ENCODE measurements around the gene IRF3. TPM values are rescaled to one million over a fixed set of nuclear protein-coding genes. Genes with fewer than 3 reads are reported as not detected.

The IRF3 gene
- total RNA-seq, 6 experiments from 2014 or later = 29.6 to 41.8 (median 35.3) TPM

- H3K36me3 ChIP-seq = peaks cover 0 to 42% (median 9%) of the 10 kb centered on the region in 4 donors
- ATAC-seq (no peak), DNase-seq (no peak)
- 93% methylated on average over 6 of the region's 18 CpGs for WGBS (ENCODE audit: insufficient coverage, low coverage, low lambda C conversion rate, missing lambda C conversion rate)
- H3K27me3 ChIP-seq = no peaks in the 10 kb centered on the region
- TF ChIP-seq CTCF (IDR thresholded peaks at IDR 0.05) = no peak
- TF ChIP-seq POLR2A (IDR thresholded peaks at IDR 0.05) = no peak
- H3K4me1 ChIP-seq = peaks cover 0 to 10% (median 0%) of the 10 kb centered on the region in 4 donors
- no peak overlapping the region for H3K4me3 ChIP-seq
- intact Hi-C loops (cut with DNase I) = loop anchor here in 1 of 2 donors (10.0 kb wide), 1 partner anchor 109 kb away; no protein-coding TSS in a partner anchor
- H3K9me3 ChIP-seq = no peaks in the 10 kb centered on the region
- no peak overlapping the region for H3K27ac ChIP-seq
Measured at GRCh38 chr19:49683814-49684250, 18.2 kb upstream of the IRF3 start.

DNA sequence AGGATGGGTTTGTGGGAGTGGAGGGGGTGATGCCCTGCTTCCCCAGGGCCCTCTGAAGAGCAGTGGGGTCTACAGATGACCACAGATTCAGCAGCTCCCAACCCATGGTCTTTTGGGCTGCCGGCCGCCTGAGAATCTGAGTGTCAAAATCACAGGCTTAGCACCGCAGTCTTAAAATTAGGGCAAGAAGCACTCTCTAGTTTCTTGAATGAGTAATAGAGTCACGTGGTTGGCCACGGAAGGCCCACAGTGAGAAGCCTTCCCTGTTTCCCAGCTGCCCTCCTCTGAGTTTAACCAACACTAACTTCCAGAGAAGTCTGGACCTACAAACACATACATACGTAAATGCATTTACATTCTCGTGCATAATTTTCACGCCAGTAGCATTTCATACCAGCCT, 16.6 kb upstream of the IRF3 start:
- Histone ChIP-seq H3K36me3 (peaks cover 0 to 42% (median 9%) of the 10 kb centered on the region in 4 donors), H3K27ac (no peak overlapping the region), H3K9me3 (no peaks in the 10 kb centered on the region), H3K4me1 (peaks cover 0 to 10% (median 4%) of the 10 kb centered on the region in 4 donors), H3K4me3 (no peak overlapping the region), H3K27me3 (no peaks in the 10 kb centered on the region)
- DNase-seq = no peak
- no peak for TF ChIP-seq POLR2A (IDR thresholded peaks at IDR 0.05)
- no peak for TF ChIP-seq CTCF (IDR thresholded peaks at IDR 0.05)
- no peak for ATAC-seq
- WGBS (ENCODE audit: insufficient coverage, low coverage, low lambda C conversion rate, missing lambda C conversion rate) = 94% methylated on average over 3 of the region's 8 CpGs
- intact Hi-C loops (cut with DNase I) = loop anchor here in 1 of 2 donors (10.0 kb wide), 1 partner anchor 107 kb away; no protein-coding TSS in a partner anchor

- Histone ChIP-seq H3K36me3 (peaks cover 0 to 42% (median 9%) of the 10 kb centered on the region in 4 donors), H3K9me3 (no peaks in the 10 kb centered on the region), H3K27ac (no peak overlapping the region), H3K4me3 (no peak overlapping the region), H3K4me1 (peaks cover 0 to 10% (median 4%) of the 10 kb centered on the region in 4 donors), H3K27me3 (no peaks in the 10 kb centered on the region)
- no peak for TF ChIP-seq CTCF (IDR thresholded peaks at IDR 0.05)
- TF ChIP-seq POLR2A (IDR thresholded peaks at IDR 0.05) = no peak
- no peak for ATAC-seq
- WGBS (ENCODE audit: insufficient coverage, low coverage, low lambda C conversion rate, missing lambda C conversion rate) = 84% methylated on average over 12 of the region's 19 CpGs
- intact Hi-C loops (cut with DNase I) = loop anchor here in 1 of 2 donors (10.0 kb wide), 1 partner anchor 107 kb away; no protein-coding TSS in a partner anchor
- DNase-seq = no peak
Measured at GRCh38 chr19:49681830-49682229, 16.2 kb upstream of the IRF3 start.

GRCh38 chr19:49680421-49681351, 15.0 kb upstream of the IRF3 start:
- ATAC-seq (peak; percentile 33 to 44 (median 38)), DNase-seq (peak; percentile 90 to 91 (median 91))
- intact Hi-C loops (cut with DNase I) = loop anchor here in 1 of 2 donors (10.0 kb wide), 1 partner anchor 106 kb away; no protein-coding TSS in a partner anchor
- Histone ChIP-seq H3K4me1 (peaks cover 0 to 14% (median 4%) of the 10 kb centered on the region in 4 donors), H3K27me3 (no peaks in the 10 kb centered on the region), H3K36me3 (peaks cover 0 to 37% (median 7%) of the 10 kb centered on the region in 4 donors), H3K9me3 (no peaks in the 10 kb centered on the region), H3K4me3 (peak overlapping the region in 2 of 3 donors; percentile 5 to 18), H3K27ac (no peak overlapping the region)
- 37% methylated on average over 24 of the region's 40 CpGs for WGBS (ENCODE audit: insufficient coverage, low coverage, low lambda C conversion rate, missing lambda C conversion rate)
- no peak for TF ChIP-seq POLR2A (IDR thresholded peaks at IDR 0.05)
- TF ChIP-seq CTCF (IDR thresholded peaks at IDR 0.05) = peak in 3 of 4 donors; percentile 96 to 100 (median 100)

Data from right lobe of liver (tissue), 6 donors.